ENCODE data around the gene PHC1.

GRCh38 chr12:8987685-8988084 lies 73.4 kb downstream of the PHC1 start:
- TF ChIP-seq CTCF (conservative IDR thresholded peaks at IDR 0.05; ENCODE audit: low read depth, low read length) (no peak), EZH2 (IDR thresholded peaks at IDR 0.05; ENCODE audit: borderline replicate concordance, low read depth, low read length, poor library complexity, severe bottlenecking) (no peak)
